ENCODE data around the gene HBB.

The HBB gene

DNA sequence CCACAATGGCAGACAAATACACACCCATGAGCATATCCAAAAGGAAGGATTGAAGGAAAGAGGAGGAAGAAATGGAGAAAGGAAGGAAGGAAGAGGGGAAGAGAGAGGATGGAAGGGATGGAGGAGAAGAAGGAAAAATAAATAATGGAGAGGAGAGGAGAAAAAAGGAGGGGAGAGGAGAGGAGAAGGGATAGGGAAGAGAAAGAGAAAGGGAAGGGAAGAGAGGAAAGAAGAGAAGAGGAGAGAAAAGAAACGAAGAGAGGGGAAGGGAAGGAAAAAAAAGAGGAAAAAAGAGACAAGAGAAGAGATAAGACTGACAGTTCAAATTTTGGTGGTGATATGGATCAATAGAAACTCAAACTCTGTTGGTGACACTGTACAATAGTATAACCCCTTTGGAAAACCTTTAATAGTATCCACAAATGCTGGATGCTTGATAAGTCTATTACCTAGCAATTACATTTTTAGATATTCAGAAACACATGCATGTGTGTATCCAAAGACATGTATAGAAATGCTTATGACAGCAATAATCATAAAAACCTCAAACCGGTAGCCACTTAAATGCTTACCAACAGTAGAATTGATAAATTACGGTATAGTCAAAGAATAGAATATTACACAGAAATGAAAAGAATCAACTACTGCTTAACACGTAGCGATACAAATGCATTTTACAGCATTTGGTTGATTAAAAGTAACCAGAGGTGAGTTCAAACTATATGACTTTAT is 8.7 kb upstream of the HBB start:
- no peaks in the 10 kb centered on the region for H3K4me1 ChIP-seq (ENCODE audit: control insufficient read depth, insufficient read depth, low read length)
- H3K27me3 ChIP-seq (ENCODE audit: control insufficient read depth in 1 of 2, insufficient read depth in 2 of 2, low read length in 2 of 2) = no peaks in the 10 kb centered on the region
- H3K27ac ChIP-seq (ENCODE audit: low read length) = no peak overlapping the region
- H3K4me3 ChIP-seq (ENCODE audit: low read length in 2 of 2) = no peak overlapping the region
- H3K9me3 ChIP-seq (ENCODE audit: control insufficient read depth in 2 of 2, low read length in 2 of 2) = no peaks in the 10 kb centered on the region
- no peak overlapping the region for H3K9ac ChIP-seq (ENCODE audit: low read length in 2 of 2)
- no peaks in the 10 kb centered on the region for H3K36me3 ChIP-seq (ENCODE audit: control insufficient read depth in 2 of 2, insufficient read depth in 2 of 2, low read length in 2 of 2)

DNA sequence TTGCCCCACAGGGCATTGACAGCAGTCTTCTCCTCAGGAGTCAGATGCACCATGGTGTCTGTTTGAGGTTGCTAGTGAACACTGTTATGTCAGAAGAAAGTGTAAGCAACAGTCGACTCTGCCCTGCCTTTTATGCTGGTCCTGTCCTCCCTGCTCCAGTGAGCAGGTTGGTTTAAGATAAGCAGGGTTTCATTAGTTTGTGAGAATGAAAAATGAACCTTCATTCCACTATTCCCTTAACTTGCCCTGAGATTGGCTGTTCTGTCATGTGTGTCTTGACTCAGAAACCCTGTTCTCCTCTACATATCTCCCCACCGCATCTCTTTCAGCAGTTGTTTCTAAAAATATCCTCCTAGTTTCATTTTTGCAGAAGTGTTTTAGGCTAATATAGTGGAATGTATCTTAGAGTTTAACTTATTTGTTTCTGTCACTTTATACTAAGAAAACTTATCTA is 7.5 kb upstream of the HBB start, which contains the start of gene HBD:
Gene HBD, minus strand, starts transcription at position 103 of the 454 bp plus-strand sequence. Its CDS starts 50 bp downstream, at position 53.
- H3K9ac ChIP-seq (ENCODE audit: low read length in 2 of 2) = no peak within 1 kb of the TSS
- H3K4me1 ChIP-seq (ENCODE audit: control insufficient read depth, insufficient read depth, low read length) = no peaks in the 10 kb centered on the region
- no peaks in the 10 kb centered on the region for H3K36me3 ChIP-seq (ENCODE audit: control insufficient read depth in 2 of 2, insufficient read depth in 2 of 2, low read length in 2 of 2)

DNA sequence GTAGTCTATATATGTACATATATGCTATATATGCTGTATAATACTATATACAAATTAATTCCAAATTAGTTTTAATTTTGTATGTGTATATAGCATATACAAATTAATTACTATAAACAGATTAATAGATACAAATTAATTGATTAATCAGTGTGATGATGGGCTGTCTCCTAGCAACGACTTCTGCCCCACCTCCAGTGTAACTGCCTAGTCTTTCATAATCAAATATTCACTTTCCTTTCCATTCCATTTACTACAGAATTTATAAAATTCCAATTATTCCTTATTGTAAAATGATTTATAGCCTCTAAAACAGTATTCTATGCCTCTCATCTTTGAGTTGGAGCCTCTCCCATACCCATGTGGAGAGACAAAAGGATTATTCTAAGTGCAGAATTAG is 6.4 kb upstream of the HBB start:
- Histone ChIP-seq H3K4me3 (ENCODE audit: low read length in 2 of 2) (no peak overlapping the region), H3K27ac (ENCODE audit: low read length) (no peak overlapping the region), H3K9ac (ENCODE audit: low read length in 2 of 2) (no peak overlapping the region)

More for the DNA sequence above, 7.5 kb upstream of the HBB start, which contains the start of gene HBD:
- Histone ChIP-seq H3K27me3 (ENCODE audit: control insufficient read depth in 1 of 2, insufficient read depth in 2 of 2, low read length in 2 of 2) (no peaks in the 10 kb centered on the region), H3K9me3 (ENCODE audit: control insufficient read depth in 2 of 2, low read length in 2 of 2) (no peaks in the 10 kb centered on the region), H3K27ac (ENCODE audit: low read length) (no peak within 1 kb of the TSS), H3K4me3 (ENCODE audit: low read length in 2 of 2) (no peak within 1 kb of the TSS)

DNA sequence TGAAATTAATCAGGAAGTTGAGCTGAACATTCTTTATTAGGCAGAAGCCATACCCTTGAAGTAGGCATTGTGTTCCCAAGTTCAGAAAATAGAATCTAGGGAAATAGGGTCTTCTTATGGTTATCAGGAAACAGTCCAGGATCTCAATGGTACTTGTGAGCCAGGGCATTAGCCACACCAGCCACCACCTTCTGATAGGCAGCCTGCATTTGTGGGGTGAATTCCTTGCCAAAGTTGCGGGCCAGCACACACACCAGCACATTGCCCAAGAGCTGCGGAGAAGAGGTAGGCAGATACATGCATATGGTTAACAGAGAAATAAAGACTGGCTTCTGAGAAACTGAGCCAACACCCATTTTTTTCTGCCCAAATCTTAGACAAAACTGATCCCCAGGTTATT is 6.0 kb upstream of the HBB start:
- no peak overlapping the region for H3K27ac ChIP-seq (ENCODE audit: low read length)
- H3K27me3 ChIP-seq (ENCODE audit: control insufficient read depth in 1 of 2, insufficient read depth in 2 of 2, low read length in 2 of 2) = no peaks in the 10 kb centered on the region
- no peaks in the 10 kb centered on the region for H3K4me1 ChIP-seq (ENCODE audit: control insufficient read depth, insufficient read depth, low read length)
- no peak overlapping the region for H3K9ac ChIP-seq (ENCODE audit: low read length in 2 of 2)
- H3K36me3 ChIP-seq (ENCODE audit: control insufficient read depth in 2 of 2, insufficient read depth in 2 of 2, low read length in 2 of 2) = no peaks in the 10 kb centered on the region
- H3K4me3 ChIP-seq (ENCODE audit: low read length in 2 of 2) = no peak overlapping the region
- H3K9me3 ChIP-seq (ENCODE audit: control insufficient read depth in 2 of 2, low read length in 2 of 2) = no peaks in the 10 kb centered on the region

More for the DNA sequence above, 6.4 kb upstream of the HBB start:
- Histone ChIP-seq H3K9me3 (ENCODE audit: control insufficient read depth in 2 of 2, low read length in 2 of 2) (no peaks in the 10 kb centered on the region), H3K27me3 (ENCODE audit: control insufficient read depth in 1 of 2, insufficient read depth in 2 of 2, low read length in 2 of 2) (no peaks in the 10 kb centered on the region), H3K4me1 (ENCODE audit: control insufficient read depth, insufficient read depth, low read length) (no peaks in the 10 kb centered on the region), H3K36me3 (ENCODE audit: control insufficient read depth in 2 of 2, insufficient read depth in 2 of 2, low read length in 2 of 2) (no peaks in the 10 kb centered on the region)

DNA sequence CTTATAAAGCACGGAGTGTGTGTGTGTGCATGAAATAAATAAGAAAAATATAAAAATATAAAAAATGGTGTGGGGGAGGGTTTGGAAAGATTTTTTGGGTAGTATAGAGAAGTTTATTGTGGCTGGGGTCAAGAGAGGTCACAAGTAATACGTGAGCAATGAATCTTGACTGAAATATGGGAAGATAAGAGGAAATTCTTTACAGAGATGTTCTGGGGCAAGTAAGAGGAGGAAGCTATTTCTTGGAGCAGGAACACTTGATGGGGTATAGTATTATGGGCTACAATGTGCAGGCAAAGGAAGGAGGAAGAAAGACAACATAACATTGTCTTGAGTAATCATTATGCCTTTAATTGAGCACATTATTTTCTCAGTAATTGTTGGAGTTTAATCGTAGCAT is 5.3 kb upstream of the HBB start:
- Histone ChIP-seq H3K36me3 (ENCODE audit: control insufficient read depth in 2 of 2, insufficient read depth in 2 of 2, low read length in 2 of 2) (no peaks in the 10 kb centered on the region), H3K27me3 (ENCODE audit: control insufficient read depth in 1 of 2, insufficient read depth in 2 of 2, low read length in 2 of 2) (no peaks in the 10 kb centered on the region), H3K27ac (ENCODE audit: low read length) (no peak overlapping the region), H3K9ac (ENCODE audit: low read length in 2 of 2) (no peak overlapping the region), H3K9me3 (ENCODE audit: control insufficient read depth in 2 of 2, low read length in 2 of 2) (no peaks in the 10 kb centered on the region), H3K4me1 (ENCODE audit: control insufficient read depth, insufficient read depth, low read length) (no peaks in the 10 kb centered on the region), H3K4me3 (ENCODE audit: low read length in 2 of 2) (no peak overlapping the region)

DNA sequence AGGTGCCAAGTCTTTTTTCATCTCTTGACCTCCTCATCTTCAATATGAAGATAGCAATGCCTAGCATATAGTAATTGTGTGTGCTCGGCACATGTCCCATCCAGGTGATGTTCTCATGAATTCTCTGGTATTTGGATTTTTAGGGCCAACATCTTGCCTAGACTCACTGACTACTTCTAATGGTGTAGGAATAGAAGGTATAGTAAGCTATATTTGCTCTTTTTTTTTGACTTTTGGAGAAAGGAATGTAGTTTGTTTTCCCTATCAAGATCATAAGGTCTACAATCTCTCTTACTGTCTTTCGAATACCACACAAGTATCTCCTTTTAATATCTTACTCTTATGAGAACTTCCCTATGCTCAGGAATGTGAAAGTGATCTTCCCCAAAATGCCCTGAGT is 4.2 kb upstream of the HBB start:
- Histone ChIP-seq H3K27me3 (ENCODE audit: control insufficient read depth in 1 of 2, insufficient read depth in 2 of 2, low read length in 2 of 2) (no peaks in the 10 kb centered on the region), H3K9ac (ENCODE audit: low read length in 2 of 2) (no peak overlapping the region), H3K4me1 (ENCODE audit: control insufficient read depth, insufficient read depth, low read length) (no peaks in the 10 kb centered on the region), H3K27ac (ENCODE audit: low read length) (no peak overlapping the region), H3K36me3 (ENCODE audit: control insufficient read depth in 2 of 2, insufficient read depth in 2 of 2, low read length in 2 of 2) (no peaks in the 10 kb centered on the region), H3K4me3 (ENCODE audit: low read length in 2 of 2) (no peak overlapping the region), H3K9me3 (ENCODE audit: control insufficient read depth in 2 of 2, low read length in 2 of 2) (no peaks in the 10 kb centered on the region)

DNA sequence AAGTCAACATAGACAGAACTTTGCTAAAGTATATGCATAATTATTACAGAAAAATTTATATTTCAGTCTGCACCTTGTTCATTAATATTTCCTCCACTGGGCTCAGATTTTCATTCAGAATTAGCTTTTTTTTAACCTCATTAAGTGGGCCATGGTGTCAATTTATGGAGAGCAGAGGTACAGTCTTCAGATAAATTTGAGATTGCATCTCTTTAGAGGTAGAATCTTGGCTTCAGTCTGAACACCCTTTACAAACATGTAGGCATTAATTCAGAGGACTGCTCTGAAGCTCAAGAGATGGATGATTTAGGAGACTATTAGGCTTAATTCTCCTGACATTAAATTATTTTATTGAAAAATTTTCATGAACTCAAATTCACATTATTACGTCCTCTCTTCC is 3.4 kb upstream of the HBB start:
- H3K9me3 ChIP-seq (ENCODE audit: control insufficient read depth in 2 of 2, low read length in 2 of 2) = no peaks in the 10 kb centered on the region

DNA sequence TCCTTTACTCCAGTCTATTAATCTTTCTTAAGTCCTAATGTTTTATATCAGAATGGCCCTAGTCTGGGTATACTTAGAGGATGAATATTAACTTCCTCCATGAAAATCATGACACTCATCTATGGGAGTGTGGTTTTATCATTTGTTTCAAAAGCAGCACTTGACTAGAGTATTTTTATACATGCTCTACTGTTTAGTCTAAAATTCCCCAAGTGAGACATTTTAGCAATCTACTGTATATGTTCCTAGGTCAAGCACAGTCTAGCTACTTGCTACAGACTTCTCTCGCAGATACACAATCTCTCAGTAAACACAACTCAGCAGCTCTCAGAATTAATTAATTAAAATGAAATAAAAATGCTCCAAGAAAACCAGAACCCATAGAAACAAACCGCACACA is 2.9 kb upstream of the HBB start:
- H3K27ac ChIP-seq (ENCODE audit: low read length) = no peak overlapping the region
- H3K36me3 ChIP-seq (ENCODE audit: control insufficient read depth in 2 of 2, insufficient read depth in 2 of 2, low read length in 2 of 2) = no peaks in the 10 kb centered on the region
- no peaks in the 10 kb centered on the region for H3K27me3 ChIP-seq (ENCODE audit: control insufficient read depth in 1 of 2, insufficient read depth in 2 of 2, low read length in 2 of 2)
- H3K4me3 ChIP-seq (ENCODE audit: low read length in 2 of 2) = no peak overlapping the region
- H3K9me3 ChIP-seq (ENCODE audit: control insufficient read depth in 2 of 2, low read length in 2 of 2) = no peaks in the 10 kb centered on the region
- H3K9ac ChIP-seq (ENCODE audit: low read length in 2 of 2) = no peak overlapping the region
- no peaks in the 10 kb centered on the region for H3K4me1 ChIP-seq (ENCODE audit: control insufficient read depth, insufficient read depth, low read length)

More for the DNA sequence above, 3.4 kb upstream of the HBB start:
- Histone ChIP-seq H3K27ac (ENCODE audit: low read length) (no peak overlapping the region), H3K36me3 (ENCODE audit: control insufficient read depth in 2 of 2, insufficient read depth in 2 of 2, low read length in 2 of 2) (no peaks in the 10 kb centered on the region), H3K9ac (ENCODE audit: low read length in 2 of 2) (no peak overlapping the region), H3K27me3 (ENCODE audit: control insufficient read depth in 1 of 2, insufficient read depth in 2 of 2, low read length in 2 of 2) (no peaks in the 10 kb centered on the region), H3K4me3 (ENCODE audit: low read length in 2 of 2) (no peak overlapping the region), H3K4me1 (ENCODE audit: control insufficient read depth, insufficient read depth, low read length) (no peaks in the 10 kb centered on the region)

DNA sequence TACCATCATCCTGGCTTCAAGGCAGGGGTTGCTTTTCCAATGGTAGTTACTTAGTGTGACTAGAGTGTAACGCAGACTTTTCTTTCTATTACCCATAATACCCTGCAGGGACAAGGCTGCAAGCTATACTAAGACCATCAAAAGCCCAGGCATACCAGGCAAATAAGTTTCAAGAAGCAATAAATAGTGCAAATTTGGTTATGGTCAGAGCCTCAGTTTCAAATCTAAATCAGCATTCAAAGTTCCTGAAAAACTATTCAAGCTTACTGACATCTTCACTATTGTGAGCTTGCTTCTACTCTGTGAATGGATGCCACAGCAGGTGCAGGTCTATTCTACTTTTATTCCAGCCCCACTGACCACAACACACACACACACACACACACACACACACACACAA is 2.5 kb upstream of the HBB start:
- no peaks in the 10 kb centered on the region for H3K9me3 ChIP-seq (ENCODE audit: control insufficient read depth in 2 of 2, low read length in 2 of 2)
- H3K27me3 ChIP-seq (ENCODE audit: control insufficient read depth in 1 of 2, insufficient read depth in 2 of 2, low read length in 2 of 2) = no peaks in the 10 kb centered on the region
- H3K4me3 ChIP-seq (ENCODE audit: low read length in 2 of 2) = no peak overlapping the region
- H3K36me3 ChIP-seq (ENCODE audit: control insufficient read depth in 2 of 2, insufficient read depth in 2 of 2, low read length in 2 of 2) = no peaks in the 10 kb centered on the region
- no peaks in the 10 kb centered on the region for H3K4me1 ChIP-seq (ENCODE audit: control insufficient read depth, insufficient read depth, low read length)
- no peak overlapping the region for H3K9ac ChIP-seq (ENCODE audit: low read length in 2 of 2)
- H3K27ac ChIP-seq (ENCODE audit: low read length) = no peak overlapping the region

DNA sequence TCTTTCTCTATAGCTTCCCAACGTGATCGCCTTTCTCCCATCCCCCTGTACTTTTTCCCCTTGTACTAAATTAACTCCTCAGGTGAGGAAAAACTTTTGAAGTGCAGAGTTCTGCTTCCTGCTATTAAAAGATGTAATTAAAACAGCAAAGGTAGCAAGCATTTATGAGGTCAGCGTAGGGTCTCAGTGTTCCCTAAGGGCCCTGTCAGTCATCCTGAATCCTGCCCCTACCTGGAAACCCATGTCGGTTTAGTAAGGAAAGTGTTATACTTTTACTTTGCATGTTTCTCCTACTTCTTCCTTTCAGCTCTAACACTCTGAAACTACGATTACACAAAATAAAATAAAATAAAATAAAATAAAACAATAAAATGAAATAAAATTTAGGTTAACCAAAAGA is 1.3 kb upstream of the HBB start:
- H3K4me3 ChIP-seq (ENCODE audit: low read length in 2 of 2) = no peak overlapping the region
- no peaks in the 10 kb centered on the region for H3K27me3 ChIP-seq (ENCODE audit: control insufficient read depth in 1 of 2, insufficient read depth in 2 of 2, low read length in 2 of 2)
- no peak overlapping the region for H3K9ac ChIP-seq (ENCODE audit: low read length in 2 of 2)
- no peaks in the 10 kb centered on the region for H3K36me3 ChIP-seq (ENCODE audit: control insufficient read depth in 2 of 2, insufficient read depth in 2 of 2, low read length in 2 of 2)
- H3K9me3 ChIP-seq (ENCODE audit: control insufficient read depth in 2 of 2, low read length in 2 of 2) = no peaks in the 10 kb centered on the region
- no peak overlapping the region for H3K27ac ChIP-seq (ENCODE audit: low read length)
- no peaks in the 10 kb centered on the region for H3K4me1 ChIP-seq (ENCODE audit: control insufficient read depth, insufficient read depth, low read length)

DNA sequence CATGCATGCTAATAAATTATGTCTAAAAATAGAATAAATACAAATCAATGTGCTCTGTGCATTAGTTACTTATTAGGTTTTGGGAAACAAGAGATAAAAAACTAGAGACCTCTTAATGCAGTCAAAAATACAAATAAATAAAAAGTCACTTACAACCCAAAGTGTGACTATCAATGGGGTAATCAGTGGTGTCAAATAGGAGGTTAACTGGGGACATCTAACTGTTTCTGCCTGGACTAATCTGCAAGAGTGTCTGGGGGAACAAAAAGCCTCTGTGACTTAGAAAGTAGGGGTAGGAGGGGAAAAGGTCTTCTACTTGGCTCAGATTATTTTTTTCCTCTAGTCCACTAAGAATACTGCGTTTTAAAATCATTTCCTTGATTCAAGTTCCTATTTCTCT is 810 bp upstream of the HBB start:
- Histone ChIP-seq H3K4me1 (ENCODE audit: control insufficient read depth, insufficient read depth, low read length) (no peaks in the 10 kb centered on the region), H3K27me3 (ENCODE audit: control insufficient read depth in 1 of 2, insufficient read depth in 2 of 2, low read length in 2 of 2) (no peaks in the 10 kb centered on the region), H3K9me3 (ENCODE audit: control insufficient read depth in 2 of 2, low read length in 2 of 2) (no peaks in the 10 kb centered on the region), H3K9ac (ENCODE audit: low read length in 2 of 2) (no peak overlapping the region), H3K4me3 (ENCODE audit: low read length in 2 of 2) (no peak overlapping the region), H3K36me3 (ENCODE audit: control insufficient read depth in 2 of 2, insufficient read depth in 2 of 2, low read length in 2 of 2) (no peaks in the 10 kb centered on the region), H3K27ac (ENCODE audit: low read length) (no peak overlapping the region)
